GM11168 (cell line): ENCODE data around the gene UBE3C.

Experiments
- in situ Hi-C: fragments of 300-500 bp; cut with MboI; formaldehyde crosslinking; loops from one replicate; pipeline ENCODE4 v1.12.0; 2022; ENCODE audit warnings: low sequenced_read_pairs; ENCODE audit not compliant: unreplicated experiment

UBE3C gene

DNA sequence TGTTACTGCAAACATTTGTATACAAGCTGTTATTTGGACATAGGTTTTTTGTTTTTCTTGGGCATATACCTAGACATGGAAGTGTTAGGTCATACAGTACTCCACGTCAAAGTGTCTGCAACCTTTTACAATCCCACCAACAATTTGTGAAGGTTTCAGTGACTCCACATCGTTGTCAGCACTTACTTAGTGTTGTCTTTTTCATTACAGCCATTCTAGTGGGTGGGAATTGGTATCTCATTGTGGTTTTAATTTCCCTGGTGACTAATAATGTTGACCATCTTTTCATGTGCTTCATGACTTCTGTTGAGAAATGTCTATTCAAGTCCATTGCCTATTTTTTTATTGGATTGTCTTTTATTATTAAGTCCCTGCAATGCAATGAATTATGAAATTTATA, 95.0 kb downstream of the UBE3C start:
- in situ Hi-C loops: no loop called here

- in situ Hi-C loops: no loop called here
Measured at GRCh38 chr7:157234271-157234670, 95.5 kb downstream of the UBE3C start.

DNA sequence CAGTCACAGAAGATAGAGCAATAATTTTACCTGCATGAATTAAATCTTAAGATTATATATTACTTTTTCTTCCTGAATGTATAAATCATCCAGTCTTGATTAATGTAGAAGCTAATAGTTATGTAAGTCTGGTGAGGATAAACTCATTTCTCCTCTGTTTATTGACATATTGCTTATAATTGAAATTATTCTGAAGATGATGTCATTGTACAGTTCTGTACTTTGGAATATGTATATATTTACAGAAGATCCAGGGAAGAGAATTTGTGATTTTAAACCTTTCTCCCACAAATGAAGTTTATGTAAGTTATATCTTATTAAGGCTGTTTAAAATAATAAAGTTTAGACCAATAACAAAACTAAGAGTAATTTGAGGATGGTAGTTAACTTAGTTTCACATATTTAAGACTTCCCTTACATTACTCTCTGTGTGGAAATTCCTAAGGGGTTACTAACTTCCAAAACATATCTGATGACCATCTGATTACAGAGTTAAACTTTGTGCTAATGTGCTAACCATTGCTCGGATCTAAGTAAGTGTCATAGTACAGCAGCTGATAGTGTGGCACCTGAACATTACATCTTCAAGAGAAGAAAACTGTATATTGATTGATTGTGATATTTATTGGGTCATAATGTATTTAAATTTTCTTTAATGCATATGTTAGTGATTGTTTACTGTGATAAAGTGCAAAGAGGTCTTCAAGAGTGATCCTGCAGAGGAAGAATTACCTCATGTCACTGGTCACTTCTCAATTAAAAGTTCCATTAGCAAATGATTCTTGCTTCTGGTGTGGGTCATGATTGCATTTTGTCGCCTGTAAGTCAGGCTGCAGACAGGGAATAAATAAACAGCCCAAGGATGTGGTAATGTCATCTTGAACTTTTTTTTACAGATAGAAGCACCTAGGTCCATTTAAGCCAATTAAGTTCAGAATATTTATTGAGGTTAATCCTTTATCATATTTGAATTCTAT, 96.9 kb downstream of the UBE3C start:
- in situ Hi-C loops: no loop called here

- in situ Hi-C loops: no loop called here
Measured at GRCh38 chr7:157238087-157238486, 99.4 kb downstream of the UBE3C start.

DNA sequence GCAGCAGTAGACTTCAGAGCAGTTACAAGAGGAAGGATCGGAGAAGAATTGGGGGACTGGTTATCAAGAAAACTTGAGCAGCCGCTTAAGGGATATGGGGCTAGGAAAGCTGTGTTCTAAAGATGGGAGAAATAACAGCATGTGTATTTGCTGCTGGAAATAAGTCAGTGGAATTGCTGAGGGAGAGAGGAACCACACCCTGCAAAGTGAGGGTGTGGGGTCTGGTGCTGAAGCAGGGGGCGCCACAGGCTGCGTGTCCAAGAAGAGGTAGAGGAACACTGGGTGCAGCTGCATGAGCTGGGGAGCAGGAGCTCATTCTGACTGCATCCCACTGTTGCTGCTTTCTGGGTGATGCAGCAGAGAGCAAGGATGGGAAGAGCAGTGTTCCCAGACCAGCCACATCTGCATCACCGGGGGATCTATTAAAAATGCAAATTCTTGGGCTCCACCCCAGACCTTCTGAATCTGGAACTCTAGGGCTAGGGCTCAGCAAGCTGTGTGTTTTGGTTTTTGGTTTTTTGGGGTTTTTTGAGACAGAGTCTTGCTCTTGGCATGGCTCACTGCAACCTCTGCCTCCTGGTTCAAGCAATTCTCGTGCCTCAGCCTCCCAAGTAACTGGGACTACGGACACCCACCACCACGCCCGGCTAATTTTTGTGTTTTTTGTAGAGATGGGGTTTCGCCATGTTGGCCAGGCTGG, 101.0 kb downstream of the UBE3C start:
- in situ Hi-C loops: no loop called here

DNA sequence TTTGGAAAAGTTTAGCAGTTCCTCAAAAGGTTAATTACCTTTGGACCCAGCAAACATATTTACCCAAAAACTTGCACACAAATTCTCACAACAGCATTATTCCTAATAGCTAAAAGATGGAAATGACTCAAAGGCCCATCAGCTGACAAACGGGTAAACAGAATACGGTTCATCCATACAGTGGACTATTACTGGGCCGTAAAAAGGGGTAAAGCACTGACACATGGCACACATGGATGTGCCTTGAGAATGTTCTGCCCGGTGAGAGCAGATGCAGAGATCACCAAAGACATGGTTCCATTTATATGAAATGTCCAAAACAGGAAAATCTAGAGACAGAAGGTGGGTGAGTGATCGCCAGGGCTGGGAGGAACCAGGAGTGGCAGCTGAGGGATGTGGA, 102.9 kb downstream of the UBE3C start:
- in situ Hi-C loops: no loop called here

DNA sequence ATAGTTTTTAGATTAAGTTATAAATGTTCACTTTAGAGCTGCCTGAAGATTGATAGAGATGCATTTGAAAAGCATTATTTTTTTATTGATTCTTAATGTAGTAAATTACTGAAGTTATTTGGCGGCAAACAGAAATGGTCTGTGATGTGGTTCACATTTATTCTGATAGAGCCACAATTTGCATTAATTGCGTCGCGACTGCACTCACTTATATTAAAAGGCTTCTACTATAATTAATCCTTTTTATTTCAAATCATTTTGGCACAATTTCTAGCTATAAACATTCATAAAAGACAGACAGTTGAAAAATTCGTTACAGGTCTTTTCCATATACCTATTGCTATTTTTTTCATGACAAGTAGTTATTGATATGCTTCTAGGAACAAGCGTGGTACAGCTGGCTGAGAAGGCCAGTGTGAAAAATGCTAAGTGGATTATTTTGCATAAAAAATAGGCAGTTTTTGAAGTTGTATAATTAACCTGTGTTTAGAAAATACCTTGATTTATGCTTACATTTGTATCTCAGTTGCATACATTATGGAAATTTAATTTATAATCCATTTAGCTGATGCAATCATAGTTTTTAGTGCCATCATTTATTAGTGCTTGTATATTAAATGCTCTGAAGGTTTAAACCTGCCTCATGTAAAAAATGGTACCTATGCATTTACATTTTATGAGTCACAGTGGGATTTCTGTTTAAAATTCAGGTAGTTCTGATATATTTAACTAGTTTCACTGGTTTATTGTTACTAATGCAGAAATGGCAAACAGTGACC, 106.0 kb downstream of the UBE3C start:
- in situ Hi-C loops: no loop called here

GRCh38 chr7:157246052-157246451, 107.3 kb downstream of the UBE3C start:
- in situ Hi-C loops: no loop called here

GRCh38 chr7:157248659-157249058, 109.9 kb downstream of the UBE3C start:
- in situ Hi-C loops: no loop called here

- in situ Hi-C loops: loop anchor here (10.0 kb wide), 1 partner anchor 296 kb away; no protein-coding TSS in a partner anchor
Measured at GRCh38 chr7:157250605-157251228, 112.0 kb downstream of the UBE3C start.

DNA sequence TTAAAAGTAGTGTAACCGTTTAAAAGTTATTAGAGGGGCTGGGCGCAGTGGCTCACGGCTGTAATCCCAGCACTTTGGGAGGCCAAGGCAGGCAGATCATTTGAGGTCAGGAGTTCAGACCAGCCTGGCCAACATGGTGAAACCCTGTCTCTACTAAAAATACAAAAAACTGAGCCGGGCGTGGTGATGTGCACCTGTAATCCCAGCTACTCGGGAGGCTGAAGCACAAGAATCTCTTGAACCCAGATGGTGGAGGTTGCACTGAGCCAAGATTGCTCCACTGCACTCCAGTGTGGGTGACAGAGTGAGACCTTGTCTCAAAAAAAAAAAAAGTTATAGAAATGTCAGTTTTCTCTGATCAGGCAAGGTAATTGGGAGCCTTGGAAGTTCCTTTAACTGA, 113.1 kb downstream of the UBE3C start:
- in situ Hi-C loops: loop anchor here (10.0 kb wide), 1 partner anchor 297 kb away; no protein-coding TSS in a partner anchor

DNA sequence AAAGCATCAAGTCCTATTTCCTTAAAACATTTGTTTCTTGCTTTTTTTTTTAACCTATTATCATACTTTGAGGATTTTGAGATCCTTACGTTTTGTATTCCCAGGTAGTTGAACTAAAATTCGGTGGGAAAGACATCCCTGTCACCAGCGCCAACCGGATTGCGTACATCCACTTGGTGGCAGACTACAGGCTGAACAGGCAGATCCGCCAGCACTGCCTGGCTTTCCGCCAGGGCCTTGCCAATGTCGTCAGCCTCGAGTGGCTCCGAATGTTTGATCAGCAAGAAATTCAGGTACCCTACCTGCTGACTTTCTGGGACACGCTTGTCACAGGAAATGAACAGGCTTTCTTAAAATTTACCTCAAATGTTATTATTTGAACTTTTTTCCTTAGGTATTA, 115.1 kb downstream of the UBE3C start:
- in situ Hi-C loops: loop anchor here (10.0 kb wide), 1 partner anchor 299 kb away; no protein-coding TSS in a partner anchor

DNA sequence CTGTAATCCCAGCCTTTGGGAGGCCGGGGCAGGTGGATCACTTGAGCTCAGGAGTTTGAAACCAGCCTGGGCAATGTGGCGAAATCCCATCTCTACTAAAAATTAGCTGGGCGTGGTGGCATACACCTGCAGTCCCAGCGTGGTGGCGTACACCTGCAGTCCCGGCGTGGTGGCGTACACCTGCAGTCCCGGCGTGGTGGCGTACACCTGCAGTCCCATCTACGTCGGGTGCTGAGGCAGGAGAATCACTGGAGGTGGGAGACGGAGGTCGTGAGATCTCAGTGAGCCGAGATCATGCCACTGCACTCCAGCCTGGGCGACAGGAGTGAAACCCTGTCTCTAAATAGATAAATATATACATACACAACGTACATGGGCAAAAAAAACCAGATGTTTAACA, 116.1 kb downstream of the UBE3C start:
- in situ Hi-C loops: loop anchor here (10.0 kb wide), 1 partner anchor 300 kb away; no protein-coding TSS in a partner anchor

- in situ Hi-C loops: loop anchor here (10.0 kb wide), 1 partner anchor 300 kb away; no protein-coding TSS in a partner anchor
Measured at GRCh38 chr7:157255201-157255606, 116.5 kb downstream of the UBE3C start.

DNA sequence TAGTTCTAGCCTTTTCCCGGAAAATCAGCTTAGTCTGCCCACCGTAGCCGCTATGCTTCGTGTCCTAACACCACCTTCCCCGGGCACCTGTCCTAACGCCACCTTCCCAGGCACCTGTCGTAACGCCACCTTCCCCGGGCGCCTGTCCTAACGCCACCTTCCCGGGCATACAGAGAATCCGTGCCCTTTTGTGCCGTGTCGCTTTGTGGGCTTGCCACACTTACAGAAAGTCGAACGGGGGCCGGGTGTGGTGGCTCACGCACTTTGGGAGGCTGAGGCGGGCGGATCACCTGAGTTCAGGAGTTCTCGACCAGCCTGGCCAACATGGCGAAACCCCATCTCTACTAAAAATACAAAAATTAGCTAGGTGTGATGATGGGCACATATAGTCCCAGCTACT, 124.4 kb downstream of the UBE3C start:
- in situ Hi-C loops: no loop called here

GRCh38 chr7:157265051-157265450, 126.3 kb downstream of the UBE3C start:
- in situ Hi-C loops: no loop called here

DNA sequence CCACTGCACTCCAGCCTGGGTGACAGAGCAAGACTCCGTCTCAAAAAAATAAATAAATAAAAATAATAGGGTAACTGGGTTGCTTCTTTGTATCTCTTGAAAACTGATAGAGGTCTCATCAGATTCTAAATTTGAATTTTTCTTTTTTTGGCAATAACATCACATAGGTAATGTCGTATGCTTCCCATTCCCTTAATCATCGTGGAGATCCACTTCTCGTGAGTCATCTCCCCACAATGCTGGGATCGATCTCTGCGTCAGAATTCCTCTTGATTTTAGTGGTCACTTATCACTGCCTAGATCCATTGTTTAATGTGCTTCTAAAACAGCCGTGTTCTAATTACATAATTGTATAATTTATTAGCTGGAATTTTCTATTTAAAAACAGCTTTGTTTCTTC, 127.5 kb downstream of the UBE3C start:
- in situ Hi-C loops: no loop called here

GRCh38 chr7:157267516-157267915, 128.8 kb downstream of the UBE3C start:
- in situ Hi-C loops: no loop called here

GRCh38 chr7:157267956-157268355, 129.2 kb downstream of the UBE3C start:
- in situ Hi-C loops: no loop called here

- in situ Hi-C loops: no loop called here
Measured at GRCh38 chr7:157268540-157268939, 129.8 kb downstream of the UBE3C start.
